Lower lobe of right lung (tissue), 2 donors: ENCODE data around the gene PDCL2. TPM values are rescaled to one million over a fixed set of nuclear protein-coding genes. Genes with fewer than 3 reads are reported as not detected.

Experiments used
- ATAC-seq, 2 donors: fragments of 200-7000 bp; cut with Tn5 transposase; one replicate each; pipeline ENCODE4 v1.9.1; 2020 to 2022; ENCODE audit warnings: mild to moderate bottlenecking in 2 of 2, moderate library complexity in 2 of 2
- DNase-seq: peaks from one replicate; pipeline ENCODE4 v3.0.0-alpha.2; 2020
- H3K27ac ChIP-seq: fragments of 200-600 bp; one replicate; pipeline ENCODE4 v1.8.0; 2022
- H3K27me3 ChIP-seq: fragments of 200-600 bp; one replicate; pipeline ENCODE4 v1.8.0; 2022; ENCODE audit warnings: low read depth
- H3K36me3 ChIP-seq: fragments of 200-600 bp; one replicate; pipeline ENCODE4 v1.8.0; 2022; ENCODE audit warnings: mild to moderate bottlenecking
- H3K4me1 ChIP-seq: fragments of 200-600 bp; one replicate; pipeline ENCODE4 v1.8.0; 2022
- H3K4me3 ChIP-seq: fragments of 200-600 bp; one replicate; pipeline ENCODE4 v1.8.0; 2022; ENCODE audit warnings: mild to moderate bottlenecking
- H3K9me3 ChIP-seq: fragments of 200-600 bp; one replicate; pipeline ENCODE4 v1.8.0; 2022
- intact Hi-C: fragments of 100-400 bp; cut with DNase I; formaldehyde crosslinking; loops from one replicate; pipeline ENCODE4 v1.11.0; 2022
- total RNA-seq: library from RNA; stranded (reverse); fragmentation: NEBNext Ultra II Directional; extraction: Animal tissue kit (Norgen Biotek cat#: 25700); gene quantifications from one replicate; pipeline ENCODE4 v1.2.1, GENCODE V29; 2021
- TF ChIP-seq, protein P1 (sequence below): fragments of 200-600 bp; IDR thresholded peaks from one replicate; pipeline ENCODE4 v1.8.0; 2022; ENCODE audit warnings: antibody characterized with exemption, mild to moderate bottlenecking
- donor health status: DM: no; HTN: yes; CAD: no; lungs with severe emphysema.

The PDCL2 gene
- total RNA-seq, 1 donor from 2014 or later = not detected

DNA sequence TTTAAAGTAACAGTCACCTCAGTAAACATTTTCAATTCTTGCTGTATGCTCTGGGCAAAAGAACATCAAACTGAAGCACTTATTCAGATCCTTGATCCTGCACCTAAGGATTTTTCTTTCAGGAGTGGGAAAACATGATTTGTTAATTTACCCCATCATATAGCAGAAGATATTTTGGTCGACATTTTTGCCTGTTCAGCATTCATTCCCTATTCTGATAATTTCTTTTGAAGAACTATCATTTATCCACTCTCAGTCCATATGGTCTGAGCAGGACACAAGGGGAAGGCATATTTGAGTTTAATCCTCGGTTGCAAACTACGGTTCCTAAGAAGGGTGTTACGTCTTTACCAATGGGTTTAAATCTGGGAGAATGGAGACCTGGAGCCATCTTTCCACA is 44.1 kb downstream of the PDCL2 start:
- Histone ChIP-seq H3K4me3 (peak overlapping the region; percentile 86), H3K4me1 (peaks cover 20% of the 10 kb centered on the region), H3K36me3 (no peaks in the 10 kb centered on the region), H3K9me3 (no peaks in the 10 kb centered on the region), H3K27me3 (no peaks in the 10 kb centered on the region), H3K27ac (peak overlapping the region; percentile 96)
- intact Hi-C loops = no loop called here
- ATAC-seq (no peak), DNase-seq (no peak)
- TF ChIP-seq, protein P1, sequence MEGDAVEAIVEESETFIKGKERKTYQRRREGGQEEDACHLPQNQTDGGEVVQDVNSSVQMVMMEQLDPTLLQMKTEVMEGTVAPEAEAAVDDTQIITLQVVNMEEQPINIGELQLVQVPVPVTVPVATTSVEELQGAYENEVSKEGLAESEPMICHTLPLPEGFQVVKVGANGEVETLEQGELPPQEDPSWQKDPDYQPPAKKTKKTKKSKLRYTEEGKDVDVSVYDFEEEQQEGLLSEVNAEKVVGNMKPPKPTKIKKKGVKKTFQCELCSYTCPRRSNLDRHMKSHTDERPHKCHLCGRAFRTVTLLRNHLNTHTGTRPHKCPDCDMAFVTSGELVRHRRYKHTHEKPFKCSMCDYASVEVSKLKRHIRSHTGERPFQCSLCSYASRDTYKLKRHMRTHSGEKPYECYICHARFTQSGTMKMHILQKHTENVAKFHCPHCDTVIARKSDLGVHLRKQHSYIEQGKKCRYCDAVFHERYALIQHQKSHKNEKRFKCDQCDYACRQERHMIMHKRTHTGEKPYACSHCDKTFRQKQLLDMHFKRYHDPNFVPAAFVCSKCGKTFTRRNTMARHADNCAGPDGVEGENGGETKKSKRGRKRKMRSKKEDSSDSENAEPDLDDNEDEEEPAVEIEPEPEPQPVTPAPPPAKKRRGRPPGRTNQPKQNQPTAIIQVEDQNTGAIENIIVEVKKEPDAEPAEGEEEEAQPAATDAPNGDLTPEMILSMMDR = no peak

DNA sequence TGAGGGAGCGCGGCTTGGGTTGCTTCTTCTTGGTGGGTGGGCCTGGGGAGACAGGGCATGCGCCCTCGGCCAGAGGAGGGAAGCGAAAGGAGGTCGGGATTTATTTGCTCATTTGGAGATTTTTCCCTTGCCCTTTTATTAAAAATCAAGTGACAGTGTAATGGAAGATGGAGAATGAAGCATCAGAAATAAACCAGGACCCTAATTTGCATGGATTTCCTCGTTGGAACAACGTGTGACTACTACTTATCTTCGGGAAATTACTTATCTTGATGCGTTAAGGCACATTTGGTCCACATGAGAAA is 44.6 kb downstream of the PDCL2 start:
- Histone ChIP-seq H3K36me3 (no peaks in the 10 kb centered on the region), H3K27ac (peak overlapping the region; percentile 96), H3K9me3 (no peaks in the 10 kb centered on the region), H3K27me3 (no peaks in the 10 kb centered on the region), H3K4me3 (peak overlapping the region; percentile 86), H3K4me1 (peaks cover 20% of the 10 kb centered on the region)
- no peak for ATAC-seq
- DNase-seq = no peak
- TF ChIP-seq, protein P1 = no peak
- intact Hi-C loops = no loop called here

DNA sequence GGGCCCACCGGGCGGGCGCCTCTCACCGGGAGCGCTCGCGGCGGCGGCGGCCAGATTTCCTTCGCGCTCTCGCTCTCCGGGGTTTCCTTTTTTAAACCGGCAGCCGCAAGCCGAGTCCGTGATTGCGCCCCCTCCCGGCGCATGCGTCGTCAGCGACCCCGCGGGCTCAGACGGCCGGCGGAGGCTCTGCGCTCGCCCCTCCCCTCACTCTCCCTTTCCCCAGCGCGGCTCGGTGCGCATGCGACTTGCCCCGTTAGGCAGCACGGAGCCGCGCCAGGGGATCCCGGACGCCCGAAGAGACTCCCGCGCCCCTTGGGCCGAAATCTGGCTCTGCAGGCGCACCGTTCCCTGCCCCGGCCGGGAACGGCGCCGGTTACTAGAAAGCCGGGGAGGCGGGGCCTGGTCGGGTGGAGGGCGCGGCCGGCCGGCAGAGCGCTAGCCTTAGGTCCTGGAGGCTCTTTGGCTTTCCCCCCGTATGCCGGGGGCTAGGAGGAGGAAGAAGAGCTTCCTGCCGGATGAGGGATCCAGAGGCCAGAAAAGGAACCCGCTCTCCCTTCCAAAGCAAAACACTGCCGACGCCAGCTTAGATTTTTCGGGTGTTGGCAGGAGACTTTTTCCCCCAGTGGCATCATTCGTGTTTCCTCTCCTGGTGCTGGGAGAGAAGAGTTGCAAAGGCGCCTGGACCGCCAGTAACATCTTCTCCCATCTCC is 45.1 kb downstream of the PDCL2 start, which contains the start of gene CLOCK:
CLOCK (minus strand) TSS at position 154 of the 710 bp plus-strand sequence. CDS start 64,124 bp downstream, outside the sequence.
- ATAC-seq (peak; percentile 92 to 94), DNase-seq (peak; percentile 92)
- H3K4me1 ChIP-seq = peaks cover 20% of the 10 kb centered on the region
- H3K27me3 ChIP-seq = no peaks in the 10 kb centered on the region
- intact Hi-C loops = no loop called here
- H3K9me3 ChIP-seq = no peaks in the 10 kb centered on the region
- peak within 1 kb of the TSS; percentile 96 for H3K27ac ChIP-seq
- TF ChIP-seq, protein P1 = peak; percentile 58
- peak within 1 kb of the TSS; percentile 86 for H3K4me3 ChIP-seq
- no peaks in the 10 kb centered on the region for H3K36me3 ChIP-seq

DNA sequence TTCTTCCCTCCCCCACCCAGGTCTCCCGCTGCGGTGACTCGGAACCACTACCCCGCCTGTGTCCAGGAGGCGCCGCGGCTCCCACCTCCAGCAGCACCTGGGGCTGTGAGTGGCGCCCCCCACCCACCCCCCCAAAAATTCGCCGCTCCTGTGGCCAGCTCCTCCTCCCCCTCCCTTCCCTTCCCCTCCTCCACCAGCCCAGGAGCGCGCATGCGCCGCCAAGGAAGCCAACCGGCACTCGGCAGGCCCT is 45.6 kb downstream of the PDCL2 start:
- TF ChIP-seq, protein P1 = no peak
- Histone ChIP-seq H3K27ac (peak overlapping the region; percentile 96), H3K36me3 (no peaks in the 10 kb centered on the region), H3K27me3 (no peaks in the 10 kb centered on the region), H3K9me3 (no peaks in the 10 kb centered on the region), H3K4me1 (peaks cover 20% of the 10 kb centered on the region), H3K4me3 (peak overlapping the region; percentile 86)
- peak; percentile 92 to 93 for ATAC-seq
- intact Hi-C loops = no loop called here
- no peak for DNase-seq

DNA sequence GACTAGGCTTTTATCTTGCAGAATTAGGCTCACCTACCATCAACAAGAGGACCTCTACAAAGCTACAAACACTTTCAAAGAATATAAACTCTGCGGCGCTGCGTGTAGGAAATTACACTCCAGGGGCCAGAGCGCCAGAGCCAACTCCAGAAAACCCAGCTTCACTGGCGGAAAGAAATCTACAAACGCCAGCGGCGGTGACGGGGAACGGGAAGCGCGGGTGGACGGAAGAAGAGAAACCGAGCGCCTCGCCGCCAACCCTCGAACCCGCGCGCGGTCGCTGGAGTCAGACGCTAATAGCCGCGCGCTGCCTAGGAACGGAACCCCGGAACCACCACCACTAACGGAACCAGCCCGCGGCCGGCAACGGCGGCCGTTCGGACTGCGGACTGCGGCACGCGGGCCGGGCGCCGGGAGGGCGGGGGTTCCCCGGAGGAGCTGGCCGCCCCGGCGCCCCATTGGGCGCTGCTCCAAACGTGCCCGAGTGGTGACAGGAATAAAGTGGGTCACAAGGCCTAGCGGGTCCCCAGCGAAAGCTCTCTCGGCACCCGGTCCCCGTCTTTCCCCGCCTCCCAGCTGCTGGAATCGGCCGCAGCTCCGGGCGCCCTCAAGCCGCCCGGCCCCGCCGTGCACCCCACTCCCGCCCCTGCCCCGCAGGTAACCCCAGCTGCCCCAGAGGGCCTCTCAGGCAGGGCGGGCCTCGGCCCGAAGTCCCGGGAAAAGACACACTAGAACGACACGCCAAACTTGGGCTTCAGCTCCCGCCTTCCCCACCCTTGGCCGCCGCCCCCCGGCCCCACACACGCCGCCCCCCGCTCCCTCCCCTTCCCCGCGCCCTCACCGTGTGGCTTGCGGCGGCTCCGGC is 46.2 kb downstream of the PDCL2 start:
- intact Hi-C loops = no loop called here
- Histone ChIP-seq H3K4me1 (peaks cover 20% of the 10 kb centered on the region), H3K4me3 (peak overlapping the region; percentile 86), H3K9me3 (no peaks in the 10 kb centered on the region), H3K27ac (peak overlapping the region; percentile 96), H3K27me3 (no peaks in the 10 kb centered on the region), H3K36me3 (no peaks in the 10 kb centered on the region)
- ATAC-seq = peak; percentile 85 to 87
- peak; percentile 88 for DNase-seq
- TF ChIP-seq, protein P1 = no peak
